HG03135 (cell line): ENCODE results near the gene CRACR2B.

ENCODE experiments used
- ATAC-seq: cut with Tn5 transposase; IDR thresholded peaks from one replicate; pipeline ENCODE4 v1.9.1; 2021; ENCODE audit warnings: mild to moderate bottlenecking, moderate library complexity; ENCODE audit not compliant: unreplicated experiment

The CRACR2B gene

DNA sequence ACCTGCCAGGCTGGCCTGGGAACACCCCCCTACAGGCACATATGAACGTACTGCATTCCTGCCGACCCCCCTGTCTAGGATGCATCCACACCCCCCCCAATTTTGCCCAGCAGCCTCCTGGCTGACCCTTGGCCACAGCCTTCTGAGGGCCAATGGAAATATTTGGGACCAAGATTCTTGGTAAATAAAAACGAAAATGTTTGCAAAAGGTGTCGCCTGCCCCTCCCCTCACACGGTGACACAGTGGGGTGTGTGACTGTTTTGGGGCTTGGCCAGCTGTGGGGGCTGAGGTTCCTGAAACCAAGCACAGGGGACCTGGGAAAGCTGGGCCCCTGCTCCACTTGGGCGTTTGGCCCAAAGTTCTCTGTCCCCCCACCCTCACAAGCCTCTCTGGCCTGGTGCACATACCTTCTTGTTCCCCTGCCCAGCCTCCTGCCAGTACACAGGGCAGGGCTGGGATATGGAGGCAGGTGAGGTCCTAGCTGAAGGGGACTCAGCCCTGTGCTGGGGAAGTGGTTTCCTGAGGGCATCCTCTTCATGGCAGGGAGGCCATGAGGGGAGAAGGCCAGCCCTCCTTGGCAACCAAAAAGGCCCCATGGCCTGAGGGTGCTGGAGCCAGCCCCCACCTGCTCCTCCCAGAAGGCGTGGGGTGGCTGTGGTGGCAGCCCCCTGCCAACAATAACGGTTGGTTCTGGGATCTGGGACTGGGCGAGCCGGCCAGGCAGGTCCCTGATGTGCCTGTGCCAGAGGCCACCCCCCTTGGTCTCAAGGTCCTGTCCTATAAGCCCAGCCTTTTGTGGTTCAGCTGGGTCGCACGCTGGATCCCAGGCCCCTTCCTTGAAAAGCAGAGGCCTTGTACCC, 2.1 kb upstream of the CRACR2B start:
- no peak for ATAC-seq

GRCh38 chr11:826227-826621, 1.5 kb upstream of the CRACR2B start:
- no peak for ATAC-seq

GRCh38 chr11:826836-827145, 928 bp upstream of the CRACR2B start:
- peak; percentile 3 for ATAC-seq

GRCh38 chr11:827146-827896, 398 bp upstream of the CRACR2B start:
- ATAC-seq = peak; percentile 39

DNA sequence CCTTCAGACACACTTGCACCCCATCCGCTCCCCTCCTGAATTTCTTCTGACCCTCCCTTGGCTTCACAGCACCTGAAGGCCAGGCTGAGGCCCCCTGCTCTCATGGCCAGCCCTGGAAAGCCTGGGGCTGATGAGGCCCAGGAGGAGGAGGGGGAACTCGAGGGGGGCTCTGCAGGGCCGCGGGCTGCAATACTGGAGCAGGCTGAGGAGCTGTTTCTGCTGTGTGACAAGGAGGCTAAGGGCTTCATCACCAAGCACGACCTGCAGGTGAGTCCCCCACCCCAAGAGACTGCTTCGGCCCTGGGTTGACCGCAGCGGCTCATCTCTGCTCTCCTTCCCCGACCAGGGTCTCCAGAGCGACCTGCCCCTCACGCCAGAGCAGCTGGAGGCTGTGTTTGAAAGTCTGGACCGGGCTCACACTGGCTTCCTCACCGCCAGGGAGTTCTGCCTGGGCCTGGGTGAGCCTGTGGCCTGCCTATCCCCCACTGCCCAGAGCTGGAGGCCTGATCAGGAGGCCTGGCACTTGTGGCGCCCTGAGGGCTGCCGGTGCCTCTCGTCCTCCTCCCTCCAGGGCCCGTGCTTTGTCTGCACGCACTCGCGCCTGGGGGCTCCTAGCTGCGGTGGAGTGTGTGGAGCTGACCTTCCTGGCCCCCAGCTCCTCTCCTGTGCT, 922 bp downstream of the CRACR2B start:
- ATAC-seq = no peak

GRCh38 chr11:829176-829846, 1.6 kb downstream of the CRACR2B start:
- ATAC-seq = no peak

GRCh38 chr11:829847-830294, 2.2 kb downstream of the CRACR2B start:
- ATAC-seq = no peak

- no peak for ATAC-seq
Observed at GRCh38 chr11:830295-831117, 2.8 kb downstream of the CRACR2B start.

- ATAC-seq = no peak
Observed at GRCh38 chr11:831118-831864, 3.6 kb downstream of the CRACR2B start.

- ATAC-seq = no peak
Observed at GRCh38 chr11:831961-832528, 4.3 kb downstream of the CRACR2B start.

- ATAC-seq = no peak
Observed at GRCh38 chr11:832529-833113, 4.9 kb downstream of the CRACR2B start, which contains the start of gene CD151. CD151 (plus strand) TSS chr11:832952; CDS start chr11:836070, 3,118 bp downstream.

DNA sequence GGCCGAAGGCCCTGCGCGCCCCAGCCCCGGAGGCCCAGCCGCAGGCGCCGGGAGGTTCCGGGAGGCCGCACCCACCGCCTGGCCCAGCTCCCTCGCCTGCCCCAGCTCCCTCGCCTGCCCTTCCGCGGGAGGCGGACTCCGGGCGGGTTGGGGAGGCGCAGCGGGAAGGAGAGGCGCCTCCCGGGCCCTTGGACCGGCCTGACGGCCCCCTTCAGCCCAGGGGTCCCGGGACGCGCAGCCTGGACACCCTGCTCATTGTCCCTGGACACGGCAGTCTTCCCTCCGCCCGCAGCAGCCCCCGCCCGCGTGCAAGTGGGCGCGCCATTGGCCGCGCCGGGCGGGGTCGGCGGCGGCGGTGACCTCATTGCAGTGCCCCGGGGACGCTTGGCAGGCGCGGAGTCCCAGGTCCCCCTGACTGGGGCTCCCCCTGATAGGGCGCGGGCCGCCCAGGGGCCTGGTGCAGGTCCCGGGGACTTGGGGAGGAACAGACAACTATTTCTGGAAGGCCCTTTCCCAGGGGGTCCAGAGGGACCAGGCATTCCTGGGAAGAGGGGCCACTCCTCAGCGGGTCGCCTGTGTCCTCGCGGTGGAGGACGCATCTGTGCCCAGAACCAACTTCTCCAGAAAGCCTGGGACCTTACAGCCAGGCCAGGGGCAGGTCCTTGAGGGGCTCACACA, 5.5 kb downstream of the CRACR2B start:
- no peak for ATAC-seq

- ATAC-seq = no peak
Observed at GRCh38 chr11:833849-834311, 6.2 kb downstream of the CRACR2B start.

- ATAC-seq = no peak
Observed at GRCh38 chr11:834371-835316, 6.9 kb downstream of the CRACR2B start.

DNA sequence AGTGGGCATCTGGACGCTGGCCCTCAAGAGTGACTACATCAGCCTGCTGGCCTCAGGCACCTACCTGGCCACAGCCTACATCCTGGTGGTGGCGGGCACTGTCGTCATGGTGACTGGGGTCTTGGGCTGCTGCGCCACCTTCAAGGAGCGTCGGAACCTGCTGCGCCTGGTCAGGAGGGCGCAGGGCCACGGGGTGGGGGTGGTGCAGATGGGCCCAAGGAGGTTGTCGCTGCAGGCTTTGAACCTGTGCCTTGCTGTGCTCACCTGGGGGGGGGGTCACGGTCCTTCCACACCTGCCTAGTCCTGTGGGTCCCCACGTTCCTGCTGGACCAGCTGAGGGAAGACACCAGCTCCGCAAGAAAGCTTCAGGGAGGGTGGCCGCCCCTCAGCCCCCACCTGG, 8.6 kb downstream of the CRACR2B start:
- ATAC-seq = no peak

- no peak for ATAC-seq
Observed at GRCh38 chr11:836700-837099, 9.0 kb downstream of the CRACR2B start.
